H1 (cell line): ENCODE results near the gene BZW1. TPM values are rescaled to one million over a fixed set of nuclear protein-coding genes. Genes with fewer than 3 reads are reported as not detected.

ENCODE experiments used
- CBX5 ChIP-seq: fragments of 300-800, 300-1000 bp; sonication (generic); IDR thresholded peaks from 2 replicates; pipeline ENCODE4 v1.7.1; 2016; ENCODE audit warnings: antibody characterized with exemption, low read length, low read depth
- GABPA ChIP-seq: IDR thresholded peaks from 2 replicates; pipeline ENCODE4 v1.6.1; 2011; ENCODE audit warnings: mild to moderate bottlenecking, low read length, moderate library complexity, borderline replicate concordance; ENCODE audit not compliant: insufficient read depth
- SP2 ChIP-seq: IDR thresholded peaks from 2 replicates; pipeline ENCODE4 v1.6.1; 2012; ENCODE audit warnings: mild to moderate bottlenecking, low read length, inconsistent platforms
- TAF7 ChIP-seq: optimal IDR thresholded peaks from 2 replicates; pipeline ENCODE3; 2011; ENCODE audit warnings: low read depth, mild to moderate bottlenecking, inconsistent platforms, low read length, moderate library complexity, borderline replicate concordance
- polyA plus RNA-seq, 7 experiments: library from polyadenylated mRNA; depleted of rRNA in 3 of 7; stranded (reverse) in 5 of 7; unstranded in 2 of 7; fragments of >200 nt in 5 of 7; fragments of 200-250 nt in 2 of 7; gene quantifications; 1 replicate in 5 of 7; 2 replicates in 1 of 7; 4 replicates in 1 of 7; pipeline versions ENCODE4 v1.2.1 to v1.2.3, GENCODE V29; 2011 to 2013; ENCODE audit warnings: missing spikeins in 2 of 7, mixed read lengths in 2 of 7
- total RNA-seq: library from RNA; stranded (reverse); fragmentation: NEBNext Ultra II Directional; extraction: Animal tissue kit (Norgen Biotek cat#: 25700); gene quantifications from 2 replicates; pipeline ENCODE4 v1.2.1, GENCODE V29; 2021

BZW1 gene
- total and polyA plus RNA-seq, 2 of the 8 experiments (the other 6 are each of a cell fraction or from before 2014, with no cell fraction given): 152 to 335 TPM

- TF ChIP-seq TAF7: no peak
- TF ChIP-seq CBX5: no peak
- TF ChIP-seq SP2: no peak
- TF ChIP-seq GABPA: no peak
Measured at GRCh38 chr2:200810252-200810997, 1.3 kb upstream of the BZW1 start (continued).
